Measurements from ENCODE around the gene AFF3.

Gene AFF3

GRCh38 chr2:99576775-99577174 is 565.6 kb downstream of the AFF3 start:
- in situ Hi-C loops (cut with HindIII; ENCODE audit: low pct_ligation_motif_present, low pct_unique_long_range_greater_than_20kb, low sequenced_read_pairs) = no loop called here
- DNase-seq = no peak

GRCh38 chr2:99573634-99574251 is 568.6 kb downstream of the AFF3 start:
- no peak for DNase-seq
- in situ Hi-C loops (cut with HindIII; ENCODE audit: low pct_ligation_motif_present, low pct_unique_long_range_greater_than_20kb, low sequenced_read_pairs) = no loop called here

- in situ Hi-C loops (cut with HindIII; ENCODE audit: low pct_ligation_motif_present, low pct_unique_long_range_greater_than_20kb, low sequenced_read_pairs) = no loop called here
These were observed 569.8 kb downstream of the AFF3 start for GRCh38 chr2:99572373-99573164.

GRCh38 chr2:99571954-99572353 is 570.4 kb downstream of the AFF3 start:
- in situ Hi-C loops (cut with HindIII; ENCODE audit: low pct_ligation_motif_present, low pct_unique_long_range_greater_than_20kb, low sequenced_read_pairs) = no loop called here
- DNase-seq = no peak

More at GRCh38 chr2:99572373-99573164, 569.8 kb downstream of the AFF3 start:
- no peak for DNase-seq

GRCh38 chr2:99571533-99571932 is 570.9 kb downstream of the AFF3 start:
- DNase-seq = no peak
- in situ Hi-C loops (cut with HindIII; ENCODE audit: low pct_ligation_motif_present, low pct_unique_long_range_greater_than_20kb, low sequenced_read_pairs) = no loop called here

GRCh38 chr2:99571021-99571420 is 571.4 kb downstream of the AFF3 start:
- in situ Hi-C loops (cut with HindIII; ENCODE audit: low pct_ligation_motif_present, low pct_unique_long_range_greater_than_20kb, low sequenced_read_pairs) = no loop called here
- no peak for DNase-seq

GRCh38 chr2:99569386-99569785 is 573.0 kb downstream of the AFF3 start:
- in situ Hi-C loops (cut with HindIII; ENCODE audit: low pct_ligation_motif_present, low pct_unique_long_range_greater_than_20kb, low sequenced_read_pairs) = no loop called here
- no peak for DNase-seq

GRCh38 chr2:99565227-99565626 is 577.2 kb downstream of the AFF3 start:
- in situ Hi-C loops (cut with HindIII; ENCODE audit: low pct_ligation_motif_present, low pct_unique_long_range_greater_than_20kb, low sequenced_read_pairs) = no loop called here
- no peak for DNase-seq

GRCh38 chr2:99562516-99562915 is 579.9 kb downstream of the AFF3 start:
- in situ Hi-C loops (cut with HindIII; ENCODE audit: low pct_ligation_motif_present, low pct_unique_long_range_greater_than_20kb, low sequenced_read_pairs) = no loop called here

GRCh38 chr2:99561804-99562203 is 580.6 kb downstream of the AFF3 start:
- in situ Hi-C loops (cut with HindIII; ENCODE audit: low pct_ligation_motif_present, low pct_unique_long_range_greater_than_20kb, low sequenced_read_pairs) = no loop called here

More at GRCh38 chr2:99562516-99562915, 579.9 kb downstream of the AFF3 start:
- no peak for DNase-seq

GRCh38 chr2:99559075-99559662 is 583.2 kb downstream of the AFF3 start:
- peak; percentile 77 for DNase-seq
- in situ Hi-C loops (cut with HindIII; ENCODE audit: low pct_ligation_motif_present, low pct_unique_long_range_greater_than_20kb, low sequenced_read_pairs) = no loop called here

More at GRCh38 chr2:99561804-99562203, 580.6 kb downstream of the AFF3 start:
- DNase-seq = no peak

GRCh38 chr2:99555404-99555803 is 587.0 kb downstream of the AFF3 start:
- in situ Hi-C loops (cut with HindIII; ENCODE audit: low pct_ligation_motif_present, low pct_unique_long_range_greater_than_20kb, low sequenced_read_pairs) = no loop called here
- DNase-seq = no peak

- DNase-seq = no peak
- in situ Hi-C loops (cut with HindIII; ENCODE audit: low pct_ligation_motif_present, low pct_unique_long_range_greater_than_20kb, low sequenced_read_pairs) = no loop called here
These were observed 587.5 kb downstream of the AFF3 start for GRCh38 chr2:99554871-99555270.

GRCh38 chr2:99554238-99554637 is 588.2 kb downstream of the AFF3 start:
- in situ Hi-C loops (cut with HindIII; ENCODE audit: low pct_ligation_motif_present, low pct_unique_long_range_greater_than_20kb, low sequenced_read_pairs) = no loop called here
- no peak for DNase-seq

- no peak for DNase-seq
- in situ Hi-C loops (cut with HindIII; ENCODE audit: low pct_ligation_motif_present, low pct_unique_long_range_greater_than_20kb, low sequenced_read_pairs) = no loop called here
These were observed 589.9 kb downstream of the AFF3 start for GRCh38 chr2:99552529-99552928.

- in situ Hi-C loops (cut with HindIII; ENCODE audit: low pct_ligation_motif_present, low pct_unique_long_range_greater_than_20kb, low sequenced_read_pairs) = no loop called here
- DNase-seq = no peak
These were observed 592.0 kb downstream of the AFF3 start for GRCh38 chr2:99550368-99550767.

- in situ Hi-C loops (cut with HindIII; ENCODE audit: low pct_ligation_motif_present, low pct_unique_long_range_greater_than_20kb, low sequenced_read_pairs) = no loop called here
These were observed 596.8 kb downstream of the AFF3 start for GRCh38 chr2:99545604-99546003.

GRCh38 chr2:99545066-99545465 is 597.3 kb downstream of the AFF3 start:
- DNase-seq = peak; percentile 25
- in situ Hi-C loops (cut with HindIII; ENCODE audit: low pct_ligation_motif_present, low pct_unique_long_range_greater_than_20kb, low sequenced_read_pairs) = no loop called here

More at GRCh38 chr2:99545604-99546003, 596.8 kb downstream of the AFF3 start:
- DNase-seq = no peak

GRCh38 chr2:99544608-99545007 is 597.8 kb downstream of the AFF3 start:
- no peak for DNase-seq
- in situ Hi-C loops (cut with HindIII; ENCODE audit: low pct_ligation_motif_present, low pct_unique_long_range_greater_than_20kb, low sequenced_read_pairs) = no loop called here

- in situ Hi-C loops (cut with HindIII; ENCODE audit: low pct_ligation_motif_present, low pct_unique_long_range_greater_than_20kb, low sequenced_read_pairs) = no loop called here
- no peak for DNase-seq
These were observed 599.1 kb downstream of the AFF3 start for GRCh38 chr2:99543247-99543646.

Measured in ACHN (cell line).